Measurements from ENCODE around the gene BOD1L2.
A peak's percentile ranks its signal among the peaks of the same experiment; 100 is the strongest.

The BOD1L2 gene

GRCh38 chr18:57137847-57138246 is 9.0 kb upstream of the BOD1L2 start:
- FAIRE-seq: peak; percentile 81
- DNase-seq (ENCODE audit: insufficient read length, low spot score): no peak
- TF ChIP-seq, protein P1, sequence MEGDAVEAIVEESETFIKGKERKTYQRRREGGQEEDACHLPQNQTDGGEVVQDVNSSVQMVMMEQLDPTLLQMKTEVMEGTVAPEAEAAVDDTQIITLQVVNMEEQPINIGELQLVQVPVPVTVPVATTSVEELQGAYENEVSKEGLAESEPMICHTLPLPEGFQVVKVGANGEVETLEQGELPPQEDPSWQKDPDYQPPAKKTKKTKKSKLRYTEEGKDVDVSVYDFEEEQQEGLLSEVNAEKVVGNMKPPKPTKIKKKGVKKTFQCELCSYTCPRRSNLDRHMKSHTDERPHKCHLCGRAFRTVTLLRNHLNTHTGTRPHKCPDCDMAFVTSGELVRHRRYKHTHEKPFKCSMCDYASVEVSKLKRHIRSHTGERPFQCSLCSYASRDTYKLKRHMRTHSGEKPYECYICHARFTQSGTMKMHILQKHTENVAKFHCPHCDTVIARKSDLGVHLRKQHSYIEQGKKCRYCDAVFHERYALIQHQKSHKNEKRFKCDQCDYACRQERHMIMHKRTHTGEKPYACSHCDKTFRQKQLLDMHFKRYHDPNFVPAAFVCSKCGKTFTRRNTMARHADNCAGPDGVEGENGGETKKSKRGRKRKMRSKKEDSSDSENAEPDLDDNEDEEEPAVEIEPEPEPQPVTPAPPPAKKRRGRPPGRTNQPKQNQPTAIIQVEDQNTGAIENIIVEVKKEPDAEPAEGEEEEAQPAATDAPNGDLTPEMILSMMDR (IDR thresholded peaks at IDR 0.05; ENCODE audit: insufficient read depth, missing control alignments): no peak

DNA sequence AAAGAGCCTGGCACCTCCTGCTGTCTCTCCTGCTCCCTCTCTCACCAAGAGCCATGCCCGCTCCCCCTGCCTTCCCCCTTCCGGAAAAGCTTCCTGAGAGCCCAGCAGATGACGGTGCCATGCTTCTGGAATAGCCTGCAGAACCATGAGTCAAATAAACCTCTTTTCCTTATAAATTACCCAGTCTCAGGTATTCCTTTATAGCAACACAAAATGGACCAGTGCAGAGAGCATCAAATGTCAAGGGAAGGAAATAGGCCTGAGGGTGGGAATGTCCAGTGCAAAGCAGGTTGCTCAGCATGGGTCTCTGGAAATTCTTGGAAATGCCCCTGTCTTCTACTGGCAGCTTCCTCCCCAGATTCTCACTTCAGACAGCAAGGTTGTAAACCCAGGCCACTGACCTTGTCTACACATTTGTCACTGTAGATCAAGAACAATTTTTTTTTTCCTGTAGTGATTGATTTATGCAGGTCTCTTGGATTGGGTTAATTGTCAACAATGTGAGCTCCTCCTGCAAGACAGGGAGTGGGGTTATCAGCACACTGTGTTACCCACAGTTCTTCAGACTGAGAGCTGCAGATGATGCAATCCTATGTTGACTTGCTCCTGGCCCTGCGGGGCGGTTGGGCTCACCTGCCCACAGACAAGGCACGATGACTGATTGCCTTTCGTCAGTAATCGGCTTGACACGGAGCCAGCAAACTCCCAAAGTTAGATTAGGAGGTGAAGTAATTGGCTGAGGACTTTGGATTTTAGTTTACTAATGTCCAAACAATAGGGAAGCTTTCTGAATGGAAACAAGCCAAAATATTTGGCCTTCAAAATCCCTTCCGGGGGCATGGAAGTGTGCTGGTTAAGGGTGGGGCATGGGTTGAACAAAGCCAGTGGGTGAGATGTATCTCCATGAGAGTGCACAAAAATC is 5.4 kb upstream of the BOD1L2 start:
- DNase-seq (ENCODE audit: insufficient read length, low spot score) (no peak), FAIRE-seq (no peak)
- TF ChIP-seq, protein P1 (IDR thresholded peaks at IDR 0.05; ENCODE audit: insufficient read depth, missing control alignments): no peak

DNA sequence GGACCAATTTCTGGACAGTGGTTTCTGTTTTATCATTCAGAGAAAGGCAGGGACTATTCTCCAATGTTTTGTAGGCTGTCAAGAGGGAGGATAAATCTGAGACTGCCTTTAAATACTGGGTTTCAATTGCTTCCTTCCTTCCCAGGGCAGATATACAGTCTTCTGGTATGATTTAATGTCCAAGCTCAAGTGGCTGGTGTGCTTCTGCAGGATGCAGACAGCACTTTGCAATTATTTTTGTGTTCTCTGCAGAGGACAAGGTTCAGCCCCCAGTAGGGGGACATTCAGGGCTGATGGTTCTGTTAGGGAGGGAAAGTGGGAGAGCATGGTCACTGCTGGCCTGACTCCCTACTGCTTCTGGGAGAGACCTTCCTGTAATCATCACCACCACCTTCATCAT is 4.6 kb upstream of the BOD1L2 start:
- DNase-seq (ENCODE audit: insufficient read length, low spot score) (no peak), FAIRE-seq (no peak)
- TF ChIP-seq, protein P1 (IDR thresholded peaks at IDR 0.05; ENCODE audit: insufficient read depth, missing control alignments): no peak

DNA sequence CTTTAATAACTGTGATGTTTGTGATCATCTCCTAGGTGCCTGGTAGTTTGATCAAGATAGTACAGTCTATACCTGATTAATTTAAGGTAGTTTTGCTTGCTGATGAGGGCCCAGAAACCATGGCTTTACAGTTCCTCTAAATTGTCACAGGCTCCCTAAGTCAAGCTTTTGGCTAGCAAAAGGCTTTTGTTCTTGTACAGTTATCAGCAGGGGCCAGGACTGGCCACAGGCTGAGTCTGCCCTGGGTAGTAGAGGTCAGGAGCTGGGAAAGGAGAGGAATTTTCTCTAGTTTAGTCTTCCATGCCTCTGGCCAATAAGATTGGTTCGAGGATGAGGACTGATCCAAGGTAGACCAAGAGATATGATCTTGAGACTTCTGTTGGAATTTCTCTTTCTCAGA is 3.6 kb upstream of the BOD1L2 start:
- FAIRE-seq (peak; percentile 79), DNase-seq (ENCODE audit: insufficient read length, low spot score) (no peak)
- TF ChIP-seq, protein P1 (IDR thresholded peaks at IDR 0.05; ENCODE audit: insufficient read depth, missing control alignments): no peak

DNA sequence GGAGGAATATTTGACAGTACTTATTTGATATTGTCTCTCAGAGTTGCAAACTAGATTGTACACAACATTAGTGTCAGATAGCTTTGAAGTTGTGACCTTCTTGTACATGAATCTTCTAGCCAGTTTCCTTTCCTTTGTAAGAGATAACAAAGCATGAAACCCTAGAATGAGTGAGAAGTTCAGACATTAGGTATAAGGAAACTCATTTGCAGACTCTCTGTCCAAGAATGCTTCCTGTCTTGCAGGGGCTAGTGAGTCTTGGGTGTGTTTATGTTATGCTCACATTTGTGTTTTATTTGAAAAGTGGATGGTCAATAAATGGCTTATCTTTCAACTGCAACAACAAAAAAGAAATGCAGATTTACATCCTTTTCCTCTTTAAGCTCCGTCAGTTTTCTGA is 1.4 kb downstream of the BOD1L2 start:
- peak; percentile 96 for FAIRE-seq
- TF ChIP-seq, protein P1 (IDR thresholded peaks at IDR 0.05; ENCODE audit: insufficient read depth, missing control alignments): no peak
- DNase-seq (ENCODE audit: insufficient read length, low spot score): no peak

GRCh38 chr18:57149051-57149450 is 2.2 kb downstream of the BOD1L2 start:
- TF ChIP-seq, protein P1 (IDR thresholded peaks at IDR 0.05; ENCODE audit: insufficient read depth, missing control alignments): no peak
- peak; percentile 86 for FAIRE-seq
- no peak for DNase-seq (ENCODE audit: insufficient read length, low spot score)

- FAIRE-seq: no peak
Measured at GRCh38 chr18:57149531-57149930, 2.6 kb downstream of the BOD1L2 start.

More at GRCh38 chr18:57149531-57149930, 2.6 kb downstream of the BOD1L2 start:
- no peak for DNase-seq (ENCODE audit: insufficient read length, low spot score)
- TF ChIP-seq, protein P1 (IDR thresholded peaks at IDR 0.05; ENCODE audit: insufficient read depth, missing control alignments): no peak
